ENCODE results near the gene HMGB3.
"Not testable (repeated sequence)": the region's sequence is repeated elsewhere in the genome, so short reads cannot be mapped to it uniquely, and the experiment has no call there.

The HMGB3 gene

DNA sequence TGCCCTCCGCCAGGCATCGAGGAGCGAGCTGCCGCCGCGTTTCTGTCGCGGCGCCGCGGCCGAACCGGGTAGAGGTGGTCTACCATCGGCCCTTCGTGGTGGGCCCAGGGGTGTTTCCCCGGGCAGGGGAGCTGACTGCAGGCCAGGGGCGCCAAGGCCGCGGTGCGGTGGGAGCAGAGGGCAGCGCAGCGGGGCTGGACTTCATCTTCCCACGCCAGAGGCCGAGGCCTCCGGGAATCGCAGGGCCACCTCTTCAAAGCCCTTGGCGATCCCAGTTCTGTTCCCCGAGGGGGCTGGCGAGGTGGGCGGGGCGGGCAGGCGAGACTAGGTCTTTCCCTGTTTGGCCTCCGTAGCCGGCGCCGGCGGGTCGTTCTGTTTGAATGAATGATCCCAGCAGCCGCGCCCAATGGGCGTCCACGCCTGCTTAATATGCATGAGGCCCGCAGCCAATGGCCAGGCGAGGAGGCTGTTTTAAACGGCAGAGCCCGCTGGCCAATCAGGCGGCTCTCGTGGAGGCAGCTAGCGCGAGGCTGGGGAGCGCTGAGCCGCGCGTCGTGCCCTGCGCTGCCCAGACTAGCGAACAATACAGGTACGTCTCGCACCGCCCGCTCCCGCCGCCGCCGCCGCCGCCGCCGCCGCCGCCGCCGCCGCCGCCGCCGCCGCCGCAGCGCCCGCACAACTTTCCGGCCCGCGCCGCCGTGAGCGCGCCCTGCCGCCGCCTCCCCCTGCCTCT lies at the start of gene HMGB3:
TSS of gene HMGB3 (plus strand) at position 548 of the 733 bp plus-strand sequence. CDS start 2,265 bp downstream, outside the sequence.
- peak; percentile 58 for DNase-seq

GRCh38 chrX:150933945-150934350 lies 49.2 kb upstream of the HMGB3 start:
- no peak for DNase-seq

- no peak for DNase-seq
Measured at GRCh38 chrX:150934453-150934852, 48.7 kb upstream of the HMGB3 start.

- no peak for DNase-seq
Measured at GRCh38 chrX:150935467-150935866, 47.7 kb upstream of the HMGB3 start.

DNA sequence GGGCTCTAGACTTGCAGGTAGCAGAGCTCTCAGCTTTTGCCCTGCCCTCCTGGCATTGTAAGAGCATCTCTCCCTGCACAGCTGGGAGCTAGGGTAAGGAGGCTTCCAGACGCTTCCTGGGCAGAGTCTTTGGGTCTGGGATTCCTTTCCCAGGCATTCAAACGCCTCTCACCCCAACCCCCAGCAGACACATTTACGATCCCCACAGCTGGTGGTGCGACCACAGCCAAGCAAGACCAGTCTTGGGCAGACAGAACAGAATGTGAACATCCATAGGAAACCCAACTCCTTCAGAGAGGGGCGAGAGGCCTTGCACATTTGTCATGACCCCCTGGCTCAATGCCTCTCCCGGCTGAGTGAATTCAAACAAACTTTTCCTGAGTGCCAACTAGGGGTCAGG lies 46.6 kb upstream of the HMGB3 start:
- no peak for DNase-seq

- no peak for DNase-seq
Measured at GRCh38 chrX:150940844-150941495, 42.2 kb upstream of the HMGB3 start.

DNA sequence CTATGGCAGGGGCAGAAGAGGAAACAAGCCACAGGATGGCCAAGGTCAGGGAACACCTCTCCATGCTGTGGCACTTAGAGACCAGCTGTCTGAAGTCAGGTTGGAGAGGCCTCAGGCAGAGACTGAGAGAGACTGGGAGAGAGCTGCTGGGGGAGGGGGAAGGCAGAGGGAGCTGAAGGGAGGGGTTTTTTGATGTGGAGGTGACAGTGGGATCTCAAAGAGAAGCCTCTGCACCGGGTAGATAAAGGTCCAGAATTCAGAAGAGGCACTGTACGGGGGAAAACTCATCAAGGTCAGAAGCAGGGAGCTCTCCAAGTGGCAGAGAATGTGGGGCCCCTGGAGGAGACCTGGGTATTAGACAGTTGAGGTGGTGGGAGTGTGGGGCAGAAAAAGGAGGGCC lies 41.6 kb upstream of the HMGB3 start:
- DNase-seq, result no peak

- DNase-seq, result no peak
Measured at GRCh38 chrX:150942942-150943594, 40.1 kb upstream of the HMGB3 start.

GRCh38 chrX:150944233-150944632 lies 38.9 kb upstream of the HMGB3 start:
- no peak for DNase-seq

DNA sequence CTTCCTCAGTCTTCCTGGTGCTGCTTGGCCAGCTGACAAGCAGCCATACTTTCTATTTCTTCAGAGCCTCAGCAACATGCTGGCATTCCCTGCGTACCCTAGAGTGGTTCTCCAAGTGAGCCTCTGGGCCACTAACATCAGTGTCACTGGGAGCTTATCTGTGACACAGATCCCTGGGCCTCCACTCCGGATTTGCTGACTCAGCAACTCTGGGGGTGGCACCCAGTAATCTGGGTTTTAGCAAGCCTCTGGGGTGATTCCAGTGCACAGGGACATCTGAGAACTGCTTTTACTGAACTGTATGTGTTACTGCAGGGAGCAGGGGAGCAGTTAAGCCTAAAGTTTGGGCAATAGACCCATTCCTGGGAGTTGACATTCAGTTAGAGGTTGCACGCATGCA lies 28.2 kb upstream of the HMGB3 start:
- DNase-seq, result no peak

DNA sequence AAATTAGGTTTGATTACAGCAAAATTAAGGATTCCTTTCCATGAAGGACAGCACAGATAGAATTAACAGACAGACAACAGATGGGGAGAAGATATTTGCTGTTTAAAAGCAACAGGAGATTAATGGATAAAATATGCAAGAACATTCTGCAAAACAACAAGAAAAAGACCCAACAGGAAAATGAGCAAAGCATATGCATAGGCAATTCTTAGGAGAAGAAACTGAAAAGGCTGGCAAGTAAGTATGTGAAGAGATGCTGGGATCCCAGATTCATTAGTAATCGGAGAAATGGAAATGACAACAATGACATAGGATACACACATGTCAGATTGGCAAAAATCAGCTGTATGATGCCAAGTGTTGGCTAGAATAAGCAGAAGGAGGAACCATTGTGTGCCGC lies 27.5 kb upstream of the HMGB3 start:
- no peak for DNase-seq

- no peak for DNase-seq
Measured at GRCh38 chrX:150958177-150958576, 25.0 kb upstream of the HMGB3 start.

- DNase-seq, result no peak
Measured at GRCh38 chrX:150959557-150959956, 23.6 kb upstream of the HMGB3 start.

GRCh38 chrX:150961631-150962030 lies 21.5 kb upstream of the HMGB3 start:
- no peak for DNase-seq

GRCh38 chrX:150964416-150964815 lies 18.7 kb upstream of the HMGB3 start:
- DNase-seq, result not testable (repeated sequence)

DNA sequence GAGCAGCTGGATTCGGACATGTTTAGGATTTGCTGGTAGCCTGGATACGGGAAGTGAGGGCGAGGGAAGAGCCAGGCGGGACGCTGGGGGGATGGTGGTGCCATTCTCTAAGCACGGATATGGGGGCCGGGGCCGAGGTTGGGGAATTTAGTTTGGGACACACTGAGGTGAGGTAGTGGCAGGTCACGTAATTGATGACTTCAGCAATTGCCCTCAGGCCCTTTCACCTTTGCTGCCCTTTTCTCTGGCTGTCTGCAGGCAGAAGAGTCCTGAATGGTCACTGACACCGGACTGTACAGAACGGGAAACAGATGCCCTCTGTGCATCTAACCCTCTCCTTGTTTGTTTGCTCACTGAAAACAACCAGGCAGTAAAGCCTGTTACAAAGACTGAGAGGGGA lies 16.9 kb upstream of the HMGB3 start:
- DNase-seq, result no peak

- DNase-seq, result no peak
Measured at GRCh38 chrX:150966742-150967141, 16.4 kb upstream of the HMGB3 start.

DNA sequence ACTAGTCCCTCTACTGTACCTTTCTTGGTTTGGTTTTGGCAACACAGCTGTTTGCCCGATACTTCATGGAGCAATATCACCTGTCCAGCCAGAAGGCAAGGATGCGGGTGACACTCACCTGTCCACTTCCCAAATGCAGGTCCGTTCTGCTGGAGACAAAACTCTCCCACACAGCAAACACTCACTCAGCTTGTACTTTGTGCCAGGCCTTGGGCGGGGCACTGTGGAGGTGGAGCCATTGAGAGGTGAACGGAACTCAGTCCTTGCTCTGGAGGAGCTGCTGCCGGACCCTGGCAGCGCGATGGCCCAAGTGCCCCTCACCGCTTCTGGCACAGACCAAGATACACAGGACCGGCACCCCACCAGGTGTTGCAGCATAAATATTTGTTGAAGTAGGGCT lies 15.3 kb upstream of the HMGB3 start:
- no peak for DNase-seq

DNA sequence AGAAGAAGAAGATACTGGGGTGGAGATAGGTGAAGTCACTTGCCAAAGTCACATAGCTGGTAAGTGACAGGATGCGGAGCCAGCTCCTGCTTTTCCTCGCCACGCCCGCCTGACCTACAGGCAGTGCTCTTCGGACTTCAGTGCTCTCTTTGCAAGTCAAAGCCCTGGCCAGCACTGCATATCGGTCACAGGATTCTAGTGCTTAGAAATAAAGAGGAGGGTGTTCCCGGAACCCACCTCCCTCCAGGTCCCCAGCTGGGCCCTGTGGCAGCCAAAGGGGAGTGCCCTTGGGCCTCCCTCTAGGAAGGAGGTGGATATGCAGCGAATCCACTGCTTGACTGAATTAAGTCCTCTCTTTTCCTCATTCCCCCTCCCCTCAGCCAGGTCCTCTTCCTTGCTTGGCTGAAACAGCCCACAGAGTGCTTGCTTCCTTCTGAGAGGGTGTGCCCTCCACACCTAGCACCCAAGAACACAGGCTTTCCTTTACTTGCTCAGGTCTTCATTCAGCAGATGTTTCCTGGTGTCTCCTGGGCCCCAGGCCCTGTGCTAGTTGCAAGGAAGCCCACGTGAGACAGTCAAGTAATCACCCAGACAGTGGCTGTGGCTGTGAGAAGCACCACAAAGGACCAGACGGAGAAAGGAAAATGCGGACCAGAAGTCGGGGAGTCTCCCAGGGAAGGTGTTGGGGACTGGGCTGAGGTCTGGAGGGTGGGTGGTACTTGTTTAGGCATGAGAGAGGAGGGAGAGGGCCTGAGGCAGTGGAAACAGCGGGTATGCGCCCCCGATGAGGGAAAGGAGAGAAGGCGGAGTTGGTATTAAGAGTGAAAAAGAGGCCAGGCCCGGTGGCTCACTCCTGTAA lies 14.0 kb upstream of the HMGB3 start:
- DNase-seq, result no peak

DNA sequence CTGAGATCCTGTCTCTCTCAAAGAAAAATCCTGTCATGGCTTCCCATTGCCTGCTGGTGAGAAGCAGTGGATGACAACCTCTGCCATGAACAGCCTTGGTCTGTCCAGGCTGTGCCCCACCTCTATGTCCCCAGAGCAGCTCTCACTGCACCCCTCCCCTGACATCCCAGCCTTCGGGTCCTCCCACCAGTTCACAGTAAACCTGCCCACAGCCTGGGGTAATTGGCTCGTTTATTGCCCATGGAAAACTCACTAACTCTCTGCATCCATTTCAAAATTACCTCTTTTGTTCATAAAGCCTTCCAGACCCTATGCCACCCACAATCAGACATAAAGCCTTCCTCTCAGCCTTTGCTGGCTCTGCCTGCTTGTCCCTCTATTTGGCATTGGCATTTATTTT lies 10.7 kb upstream of the HMGB3 start:
- no peak for DNase-seq

DNA sequence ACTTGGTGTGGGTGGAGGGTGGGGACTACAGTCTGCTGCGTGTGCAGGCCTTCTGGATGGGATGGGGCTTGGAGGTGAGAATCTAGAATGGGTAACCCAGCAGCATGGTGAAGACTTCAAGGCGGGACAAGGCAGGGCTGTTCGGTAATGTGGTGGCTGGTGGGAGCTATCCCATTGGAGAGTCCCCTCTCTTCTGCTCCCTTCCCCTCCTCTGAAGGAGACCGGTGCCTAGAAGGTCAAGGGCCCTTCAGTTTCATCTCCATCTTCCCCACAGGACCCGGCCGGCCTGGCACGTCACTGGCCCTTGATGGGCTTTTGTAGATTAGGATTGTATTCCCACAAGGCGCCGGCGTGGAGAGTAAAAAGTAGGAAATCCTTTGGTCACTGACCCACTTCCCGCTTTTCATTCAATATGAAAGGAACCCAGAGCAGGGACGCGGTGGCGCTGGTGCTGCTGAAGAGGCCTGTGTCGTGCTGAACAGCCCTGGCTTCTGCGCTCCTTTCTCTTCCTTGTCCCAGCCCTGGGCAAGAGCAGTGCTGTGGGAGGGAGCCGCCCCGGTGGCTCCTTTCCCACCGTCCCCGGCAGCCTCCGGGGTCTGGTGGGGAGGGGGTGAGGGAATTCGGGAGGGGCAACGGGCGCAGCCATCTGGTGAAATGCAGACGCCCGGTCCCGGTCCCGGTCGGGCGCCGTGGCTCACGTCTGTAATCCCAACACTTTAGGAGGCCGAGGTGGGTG lies 7.3 kb upstream of the HMGB3 start:
- DNase-seq, result no peak

DNA sequence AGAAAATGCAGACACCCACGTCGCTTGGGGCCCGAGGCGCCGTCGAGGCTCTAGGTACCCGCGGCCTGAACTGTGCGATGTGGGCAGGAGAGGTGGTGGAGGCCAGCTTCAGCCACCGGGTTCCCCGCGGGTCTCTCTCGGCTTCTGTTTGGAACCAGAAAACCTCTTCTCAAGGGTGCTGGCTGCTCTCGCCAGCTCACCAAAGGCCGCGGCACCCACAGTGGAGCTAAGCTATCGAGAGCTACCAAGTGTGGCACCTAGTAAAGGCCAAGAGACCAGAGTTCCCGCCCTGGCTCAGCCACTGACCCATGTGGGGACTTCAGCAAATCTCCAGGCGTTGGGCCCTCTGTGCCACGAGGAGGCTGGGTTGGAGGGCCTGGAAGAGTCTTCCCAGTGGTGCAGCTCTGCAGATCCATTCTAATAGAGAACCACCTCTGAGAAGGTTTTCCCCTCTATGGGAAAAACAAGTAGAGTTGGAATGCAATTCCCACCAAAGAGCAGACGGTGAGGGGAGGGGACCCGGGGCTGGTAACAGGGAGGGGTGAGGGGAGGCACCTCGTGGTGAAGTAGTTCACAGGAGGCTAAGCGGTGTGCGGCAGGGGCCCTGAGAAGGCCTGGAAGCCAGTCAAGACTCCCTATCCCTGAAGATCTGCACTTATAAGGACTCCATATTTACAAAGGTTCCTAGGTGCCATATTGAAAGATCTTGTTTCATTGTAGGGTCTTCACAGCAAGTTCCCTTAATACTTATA lies 5.5 kb upstream of the HMGB3 start:
- no peak for DNase-seq

All from NCI-H1417 treated with DMSO at 0.1 percent for 48 hours (cell line).